ENCODE measurements around the gene PRSS57.
A peak's percentile ranks its signal among the peaks of the same experiment; 100 is the strongest.

Gene PRSS57

DNA sequence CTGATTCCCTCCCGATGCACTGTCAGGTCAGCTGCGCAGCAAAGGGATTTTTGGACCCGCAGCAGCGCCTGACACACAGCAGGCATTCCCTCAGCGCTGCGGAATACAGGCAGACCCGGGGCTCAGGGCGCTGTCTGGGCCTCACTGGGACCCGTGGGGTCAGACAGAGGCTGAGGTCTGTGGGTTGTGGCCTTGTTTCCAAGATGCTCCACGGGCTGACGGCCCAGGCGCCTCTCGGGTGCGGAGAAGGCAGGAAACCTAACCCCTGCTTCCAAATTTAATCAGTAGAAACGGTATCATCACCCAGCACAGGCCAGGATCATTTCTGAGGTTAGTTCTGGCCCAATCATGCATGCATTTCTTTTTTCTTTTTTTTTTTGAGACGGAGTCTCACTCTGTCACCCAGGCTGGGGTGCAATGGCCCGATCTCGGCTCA lies 31.6 kb downstream of the PRSS57 start:
- H3K9me3 ChIP-seq (ENCODE audit: control insufficient read depth in 2 of 2, low read length in 2 of 2): no peaks in the 10 kb centered on the region
- peak overlapping the region; percentile 90 for H3K27ac ChIP-seq (ENCODE audit: low read length)
- H3K36me3 ChIP-seq (ENCODE audit: control insufficient read depth in 2 of 2, insufficient read depth in 2 of 2, low read length in 2 of 2): no peaks in the 10 kb centered on the region
- H3K9ac ChIP-seq (ENCODE audit: low read length in 2 of 2): peak overlapping the region; percentile 76 to 84
- H3K4me1 ChIP-seq (ENCODE audit: control insufficient read depth, insufficient read depth, low read length): peaks cover 46% of the 10 kb centered on the region
- H3K4me3 ChIP-seq (ENCODE audit: low read length in 2 of 2): peak overlapping the region; percentile 76 to 81
- no peaks in the 10 kb centered on the region for H3K27me3 ChIP-seq (ENCODE audit: control insufficient read depth in 1 of 2, insufficient read depth in 2 of 2, low read length in 2 of 2)

DNA sequence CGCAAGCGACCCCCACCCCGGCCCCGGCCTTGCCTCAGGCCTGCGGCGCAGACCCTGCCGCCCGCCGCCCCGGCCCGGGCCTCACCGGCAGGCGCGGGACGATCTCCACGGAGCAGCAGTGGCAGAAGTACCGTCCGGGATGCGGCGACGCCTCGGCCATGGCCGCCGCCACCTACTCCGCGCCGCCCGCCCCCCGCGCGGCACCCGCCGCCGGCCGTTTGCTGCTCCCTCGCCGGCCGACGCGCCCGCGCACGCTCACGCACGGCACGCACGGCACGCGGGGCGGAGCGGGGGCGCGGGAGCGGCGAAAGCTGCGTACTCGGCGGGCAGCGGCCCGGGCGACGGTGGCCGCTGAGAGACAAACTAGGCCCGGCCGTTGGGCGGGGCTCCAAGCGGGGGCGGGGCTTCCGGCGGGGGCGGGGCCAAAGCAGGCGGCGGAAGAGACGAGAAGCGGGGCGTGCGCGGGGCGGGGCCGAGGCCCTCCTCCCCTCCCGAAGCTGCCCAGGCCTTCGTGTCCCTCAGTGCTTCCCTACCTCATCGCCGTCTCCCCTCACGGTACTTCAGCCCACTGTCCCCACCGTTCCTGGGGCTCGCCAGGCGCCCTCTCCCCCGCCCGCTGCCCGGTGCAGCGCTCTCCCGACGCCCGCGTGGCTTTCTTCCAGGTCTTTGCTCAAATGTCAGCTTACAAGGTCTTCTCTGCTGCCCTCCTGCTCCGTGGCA lies 32.1 kb downstream of the PRSS57 start, which contains the start of gene RNF126:
RNF126 (minus strand) TSS at position 253 of the 720 bp plus-strand sequence; CDS start at position 160, 93 bp downstream.
- H3K9ac ChIP-seq (ENCODE audit: low read length in 2 of 2): peak within 1 kb of the TSS; percentile 80 to 84
- H3K9me3 ChIP-seq (ENCODE audit: control insufficient read depth in 2 of 2, low read length in 2 of 2): no peaks in the 10 kb centered on the region
- no peaks in the 10 kb centered on the region for H3K36me3 ChIP-seq (ENCODE audit: control insufficient read depth in 2 of 2, insufficient read depth in 2 of 2, low read length in 2 of 2)
- H3K27ac ChIP-seq (ENCODE audit: low read length): peak within 1 kb of the TSS; percentile 90
- H3K27me3 ChIP-seq (ENCODE audit: control insufficient read depth in 1 of 2, insufficient read depth in 2 of 2, low read length in 2 of 2): no peaks in the 10 kb centered on the region
- peaks cover 52% of the 10 kb centered on the region for H3K4me1 ChIP-seq (ENCODE audit: control insufficient read depth, insufficient read depth, low read length)
- peak within 1 kb of the TSS; percentile 76 to 81 for H3K4me3 ChIP-seq (ENCODE audit: low read length in 2 of 2)

DNA sequence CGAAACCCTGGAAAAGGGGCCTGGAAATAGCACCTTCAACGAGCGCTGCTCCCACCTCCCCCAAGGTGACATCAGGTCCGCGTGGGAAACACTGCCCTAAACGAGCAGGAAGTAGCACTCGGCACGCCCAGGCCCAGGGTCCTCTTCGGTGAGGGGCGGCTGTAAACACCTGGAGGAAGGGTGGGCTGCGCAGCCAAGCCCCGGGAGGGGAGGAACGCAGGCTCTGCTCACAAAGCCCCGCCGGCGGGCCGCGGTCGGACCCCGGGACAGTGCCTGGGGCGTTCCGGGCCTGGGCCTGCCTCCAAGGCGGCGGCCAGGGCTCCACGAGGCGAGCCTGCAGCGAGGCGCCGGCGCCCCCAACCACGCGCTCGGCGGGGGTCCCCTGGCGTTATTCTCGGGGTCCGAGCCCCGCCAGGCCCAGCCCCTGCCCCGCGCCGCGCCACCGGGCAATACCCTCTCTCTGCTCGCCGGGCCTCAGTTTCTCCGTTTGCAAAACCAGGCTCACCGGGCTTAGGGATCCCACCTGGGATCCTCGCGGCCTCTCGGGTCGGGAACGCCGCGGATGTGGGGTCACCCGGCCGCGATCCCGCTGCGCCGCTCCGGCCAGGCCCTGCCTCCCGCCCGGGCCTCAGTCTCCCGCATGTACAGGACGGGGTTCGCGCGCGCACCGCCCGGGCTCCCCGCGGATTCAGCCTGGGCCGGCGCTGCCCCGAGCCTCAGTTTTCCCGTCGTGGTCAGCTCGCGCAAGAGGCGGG lies 32.9 kb downstream of the PRSS57 start:
- H3K4me1 ChIP-seq (ENCODE audit: control insufficient read depth, insufficient read depth, low read length): peaks cover 55% of the 10 kb centered on the region
- H3K27ac ChIP-seq (ENCODE audit: low read length): peak overlapping the region; percentile 41
- H3K27me3 ChIP-seq (ENCODE audit: control insufficient read depth in 1 of 2, insufficient read depth in 2 of 2, low read length in 2 of 2): no peaks in the 10 kb centered on the region
- peak overlapping the region; percentile 69 to 81 for H3K4me3 ChIP-seq (ENCODE audit: low read length in 2 of 2)
- H3K9me3 ChIP-seq (ENCODE audit: control insufficient read depth in 2 of 2, low read length in 2 of 2): no peaks in the 10 kb centered on the region
- H3K36me3 ChIP-seq (ENCODE audit: control insufficient read depth in 2 of 2, insufficient read depth in 2 of 2, low read length in 2 of 2): no peaks in the 10 kb centered on the region
- peak overlapping the region; percentile 75 to 80 for H3K9ac ChIP-seq (ENCODE audit: low read length in 2 of 2)

DNA sequence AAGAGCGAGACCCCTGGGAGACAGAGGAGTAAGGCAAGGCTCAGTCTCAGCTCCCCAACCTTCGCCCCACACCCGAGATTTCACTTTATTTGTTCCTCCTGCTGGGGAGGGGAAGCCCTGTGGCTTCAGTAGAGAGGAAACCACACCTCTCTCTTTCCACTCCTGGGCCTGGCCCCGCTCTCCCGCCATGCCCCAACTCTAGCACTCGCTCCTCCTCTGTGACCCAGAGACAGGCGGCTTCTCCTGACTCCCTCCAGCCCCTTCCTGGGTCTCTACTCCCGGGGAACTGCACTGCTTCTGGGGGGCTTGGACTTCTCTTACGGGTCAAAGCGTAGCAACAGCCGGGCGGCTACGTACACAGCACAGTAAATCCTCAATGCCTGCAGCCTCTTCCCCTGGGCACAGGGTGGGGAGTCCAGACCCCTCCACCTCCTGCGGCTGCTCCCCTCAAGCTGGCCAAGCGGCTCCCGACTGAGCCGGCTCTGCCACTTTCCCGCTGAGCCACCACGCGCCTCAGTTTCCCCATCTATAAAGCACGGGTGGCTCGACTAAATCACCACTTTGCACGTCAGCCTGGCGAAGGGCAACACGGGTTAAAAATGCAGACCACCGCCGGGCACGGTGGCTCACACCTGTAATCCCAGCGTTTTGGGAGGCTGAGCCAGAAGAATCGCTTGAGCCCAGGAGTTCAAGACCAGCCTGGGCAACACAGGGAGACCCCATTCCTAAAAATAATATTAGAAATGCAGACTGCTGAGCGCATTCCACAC lies 33.6 kb downstream of the PRSS57 start:
- peak overlapping the region; percentile 69 to 81 for H3K4me3 ChIP-seq (ENCODE audit: low read length in 2 of 2)
- no peak overlapping the region for H3K27ac ChIP-seq (ENCODE audit: low read length)
- H3K4me1 ChIP-seq (ENCODE audit: control insufficient read depth, insufficient read depth, low read length): peaks cover 59% of the 10 kb centered on the region
- H3K36me3 ChIP-seq (ENCODE audit: control insufficient read depth in 2 of 2, insufficient read depth in 2 of 2, low read length in 2 of 2): no peaks in the 10 kb centered on the region
- H3K27me3 ChIP-seq (ENCODE audit: control insufficient read depth in 1 of 2, insufficient read depth in 2 of 2, low read length in 2 of 2): no peaks in the 10 kb centered on the region
- H3K9me3 ChIP-seq (ENCODE audit: control insufficient read depth in 2 of 2, low read length in 2 of 2): no peaks in the 10 kb centered on the region
- peak overlapping the region; percentile 75 to 80 for H3K9ac ChIP-seq (ENCODE audit: low read length in 2 of 2)

DNA sequence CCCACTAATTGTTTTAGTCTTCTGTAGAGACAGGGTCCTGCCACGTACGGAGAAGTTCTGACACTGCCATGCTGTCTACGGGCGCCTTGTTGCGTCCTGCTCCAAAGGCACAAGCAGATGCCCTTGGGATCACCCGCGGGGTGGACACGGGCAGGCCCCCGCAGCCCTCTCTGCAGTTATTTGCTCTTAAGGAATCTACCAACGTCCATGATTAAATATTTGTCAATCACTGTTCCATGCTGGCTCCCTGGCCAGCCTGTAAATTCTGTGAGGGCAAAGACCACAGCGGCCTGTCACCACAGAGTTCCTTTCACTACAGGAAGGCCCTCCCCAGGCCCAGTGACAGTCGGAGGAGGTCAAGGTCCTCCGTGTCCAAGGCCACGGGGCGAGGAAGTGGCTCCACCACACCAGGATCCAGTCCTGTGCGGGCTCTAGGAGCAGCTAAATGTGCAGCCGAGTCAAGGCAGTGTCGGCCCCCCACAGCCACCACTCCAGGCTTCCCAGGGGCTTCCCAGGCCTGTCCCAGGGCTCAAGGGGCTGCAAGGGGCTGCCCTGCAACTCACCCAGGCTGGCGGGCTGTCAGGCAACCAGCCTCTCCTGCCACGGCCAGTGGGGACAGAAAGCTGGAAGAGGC lies 34.3 kb downstream of the PRSS57 start:
- Histone ChIP-seq H3K4me3 (ENCODE audit: low read length in 2 of 2) (peak overlapping the region; percentile 69 to 81), H3K4me1 (ENCODE audit: control insufficient read depth, insufficient read depth, low read length) (peaks cover 59% of the 10 kb centered on the region), H3K36me3 (ENCODE audit: control insufficient read depth in 2 of 2, insufficient read depth in 2 of 2, low read length in 2 of 2) (no peaks in the 10 kb centered on the region), H3K27me3 (ENCODE audit: control insufficient read depth in 1 of 2, insufficient read depth in 2 of 2, low read length in 2 of 2) (no peaks in the 10 kb centered on the region), H3K9ac (ENCODE audit: low read length in 2 of 2) (peak overlapping the region; percentile 75 to 80), H3K9me3 (ENCODE audit: control insufficient read depth in 2 of 2, low read length in 2 of 2) (no peaks in the 10 kb centered on the region), H3K27ac (ENCODE audit: low read length) (no peak overlapping the region)

DNA sequence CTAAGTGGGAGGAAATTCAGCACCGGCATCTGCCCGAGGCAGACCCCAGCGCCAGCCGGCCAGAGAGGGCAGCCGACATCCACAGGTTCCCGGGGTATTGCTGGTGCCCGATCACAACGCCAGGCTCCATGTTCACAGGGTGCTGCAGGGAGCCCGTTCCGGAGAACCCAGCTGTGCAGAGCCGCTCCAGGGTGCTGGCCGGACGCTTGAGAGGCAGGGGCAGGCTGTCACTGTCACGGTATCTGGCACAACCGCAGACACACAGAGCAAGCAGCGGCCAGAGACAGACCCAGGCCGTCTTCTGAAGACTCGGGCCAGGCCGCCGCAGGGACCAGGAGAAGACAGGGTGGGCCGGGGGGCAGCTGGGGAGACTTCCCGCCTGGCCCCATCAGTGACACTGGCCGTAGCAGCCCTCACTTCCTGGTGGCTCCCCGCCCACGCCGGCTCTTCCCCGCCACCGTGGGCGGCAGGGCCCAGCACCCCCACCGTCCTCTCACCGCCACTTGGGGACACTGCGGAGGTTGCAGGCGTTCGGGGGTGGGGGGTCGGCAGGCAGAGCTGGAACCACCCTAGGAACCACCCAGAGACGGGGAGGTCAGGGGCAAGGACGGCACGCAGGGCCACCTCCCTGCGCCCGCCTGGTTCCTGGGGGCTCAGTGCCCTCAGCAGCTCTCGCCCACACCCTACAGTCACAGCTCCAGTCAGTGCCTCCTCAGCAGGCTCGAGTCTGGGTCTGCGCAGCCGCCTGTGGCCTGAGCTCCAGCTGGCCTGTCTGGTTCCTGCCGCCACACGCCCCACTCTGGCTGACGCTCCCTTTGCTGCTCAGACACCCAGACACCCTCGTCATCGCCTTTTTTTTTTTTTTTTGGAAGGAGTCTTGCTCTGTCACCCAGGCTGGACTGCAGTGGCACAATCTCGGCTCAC lies 36.1 kb downstream of the PRSS57 start:
- Histone ChIP-seq H3K4me3 (ENCODE audit: low read length in 2 of 2) (no peak overlapping the region), H3K4me1 (ENCODE audit: control insufficient read depth, insufficient read depth, low read length) (peaks cover 53% of the 10 kb centered on the region), H3K36me3 (ENCODE audit: control insufficient read depth in 2 of 2, insufficient read depth in 2 of 2, low read length in 2 of 2) (no peaks in the 10 kb centered on the region), H3K27me3 (ENCODE audit: control insufficient read depth in 1 of 2, insufficient read depth in 2 of 2, low read length in 2 of 2) (no peaks in the 10 kb centered on the region), H3K9ac (ENCODE audit: low read length in 2 of 2) (no peak overlapping the region), H3K27ac (ENCODE audit: low read length) (no peak overlapping the region), H3K9me3 (ENCODE audit: control insufficient read depth in 2 of 2, low read length in 2 of 2) (no peaks in the 10 kb centered on the region)

DNA sequence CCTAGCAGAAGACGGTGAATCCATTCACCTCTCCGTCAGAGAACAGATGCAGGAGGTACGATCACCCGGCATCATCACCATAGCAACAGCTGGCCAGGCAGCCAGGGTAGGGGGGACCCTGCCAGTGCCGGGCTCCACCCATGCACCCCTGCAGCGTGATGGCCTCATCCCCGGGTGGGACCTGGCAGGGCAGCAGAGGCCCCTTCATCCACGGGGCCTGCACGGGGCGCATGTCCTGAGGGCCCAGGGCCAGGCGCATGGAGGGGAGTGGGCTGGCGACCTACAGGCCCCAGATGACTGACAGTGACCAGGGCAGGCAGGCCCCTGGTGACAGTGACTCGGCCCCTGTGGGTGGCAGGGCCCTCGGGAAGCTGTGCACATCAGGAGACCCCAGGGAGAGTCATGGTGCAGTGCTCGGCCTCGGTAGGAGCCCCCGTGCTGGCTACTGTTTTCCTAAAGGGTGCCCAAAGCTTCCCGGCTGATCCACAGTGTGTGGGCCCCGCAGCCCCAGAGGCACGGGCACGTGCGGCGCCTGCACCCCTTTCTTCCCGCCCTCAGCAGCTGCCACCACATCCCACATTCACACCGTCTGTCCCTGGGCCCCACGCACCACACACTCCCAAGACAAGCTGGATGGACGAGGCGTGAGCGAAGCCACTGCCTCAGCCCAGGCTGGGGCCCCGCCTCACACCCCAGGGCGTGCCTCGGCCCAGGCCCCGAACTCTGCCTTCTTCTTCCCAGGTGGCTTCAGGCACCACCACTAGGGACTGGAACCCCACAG lies 37.0 kb downstream of the PRSS57 start:
- Histone ChIP-seq H3K27me3 (ENCODE audit: control insufficient read depth in 1 of 2, insufficient read depth in 2 of 2, low read length in 2 of 2) (no peaks in the 10 kb centered on the region), H3K4me1 (ENCODE audit: control insufficient read depth, insufficient read depth, low read length) (peaks cover 46% of the 10 kb centered on the region), H3K9me3 (ENCODE audit: control insufficient read depth in 2 of 2, low read length in 2 of 2) (no peaks in the 10 kb centered on the region), H3K27ac (ENCODE audit: low read length) (no peak overlapping the region), H3K36me3 (ENCODE audit: control insufficient read depth in 2 of 2, insufficient read depth in 2 of 2, low read length in 2 of 2) (peaks cover 2 to 5% of the 10 kb centered on the region in 2 donors), H3K4me3 (ENCODE audit: low read length in 2 of 2) (no peak overlapping the region), H3K9ac (ENCODE audit: low read length in 2 of 2) (no peak overlapping the region)

DNA sequence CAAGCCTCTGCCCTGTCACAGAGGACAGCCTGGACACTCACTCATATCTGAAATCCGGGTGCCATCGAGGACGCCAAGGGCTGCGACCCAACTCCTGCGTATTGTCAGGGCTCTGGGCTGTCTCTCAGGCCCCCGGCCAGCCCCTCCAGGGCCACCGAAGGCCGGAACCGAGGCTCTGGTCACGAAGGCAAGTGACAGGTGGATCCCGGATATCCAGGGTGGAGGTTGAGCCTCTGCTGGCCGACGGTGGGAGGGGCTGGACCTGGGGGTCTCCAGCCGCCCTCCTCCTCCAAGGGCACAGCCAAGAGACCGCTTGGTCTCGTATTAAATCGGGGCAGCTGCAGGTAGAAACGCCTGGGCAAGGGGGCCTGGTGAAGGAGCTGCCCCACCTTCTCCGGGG lies 37.6 kb downstream of the PRSS57 start:
- Histone ChIP-seq H3K36me3 (ENCODE audit: control insufficient read depth in 2 of 2, insufficient read depth in 2 of 2, low read length in 2 of 2) (peaks cover 5 to 7% of the 10 kb centered on the region in 2 donors), H3K9me3 (ENCODE audit: control insufficient read depth in 2 of 2, low read length in 2 of 2) (no peaks in the 10 kb centered on the region), H3K4me3 (ENCODE audit: low read length in 2 of 2) (no peak overlapping the region), H3K27me3 (ENCODE audit: control insufficient read depth in 1 of 2, insufficient read depth in 2 of 2, low read length in 2 of 2) (no peaks in the 10 kb centered on the region), H3K27ac (ENCODE audit: low read length) (no peak overlapping the region), H3K4me1 (ENCODE audit: control insufficient read depth, insufficient read depth, low read length) (peaks cover 45% of the 10 kb centered on the region), H3K9ac (ENCODE audit: low read length in 2 of 2) (no peak overlapping the region)

All from stomach smooth muscle (tissue), 2 donors.